ENCODE measurements around the gene RHBDD3.

RHBDD3 gene

DNA sequence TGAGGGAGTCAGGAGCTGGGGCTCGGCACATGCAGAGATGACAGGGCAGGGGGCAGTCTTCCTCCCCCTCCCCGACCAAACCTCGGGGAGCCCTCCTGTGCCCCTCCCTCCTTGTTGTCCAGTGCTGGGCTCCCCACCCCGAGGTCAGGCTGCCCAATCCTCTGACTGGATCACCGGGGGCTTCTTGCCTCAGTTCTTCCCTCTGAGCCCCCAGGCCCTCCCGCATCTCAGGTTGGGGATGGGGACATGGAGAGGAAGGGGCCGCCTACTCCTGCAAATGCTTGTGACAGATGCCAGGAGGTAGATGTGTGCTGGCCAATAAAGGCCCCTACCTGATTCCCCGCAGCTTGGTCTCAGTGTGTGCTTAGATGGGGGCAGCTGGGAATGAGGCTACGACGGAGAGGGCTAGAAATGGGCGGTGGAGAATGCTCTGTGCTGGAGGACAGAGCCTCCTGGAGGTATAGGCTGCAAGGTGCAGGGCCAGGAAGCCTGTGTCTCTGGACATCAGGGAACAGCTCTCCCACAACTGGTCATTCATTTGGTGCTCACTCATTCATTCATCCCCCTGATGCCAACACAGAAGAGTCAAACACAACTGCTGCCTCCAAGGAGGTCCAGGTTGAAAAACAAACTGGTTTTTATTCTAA is 8.4 kb downstream of the RHBDD3 start:
- TF ChIP-seq, protein P1, sequence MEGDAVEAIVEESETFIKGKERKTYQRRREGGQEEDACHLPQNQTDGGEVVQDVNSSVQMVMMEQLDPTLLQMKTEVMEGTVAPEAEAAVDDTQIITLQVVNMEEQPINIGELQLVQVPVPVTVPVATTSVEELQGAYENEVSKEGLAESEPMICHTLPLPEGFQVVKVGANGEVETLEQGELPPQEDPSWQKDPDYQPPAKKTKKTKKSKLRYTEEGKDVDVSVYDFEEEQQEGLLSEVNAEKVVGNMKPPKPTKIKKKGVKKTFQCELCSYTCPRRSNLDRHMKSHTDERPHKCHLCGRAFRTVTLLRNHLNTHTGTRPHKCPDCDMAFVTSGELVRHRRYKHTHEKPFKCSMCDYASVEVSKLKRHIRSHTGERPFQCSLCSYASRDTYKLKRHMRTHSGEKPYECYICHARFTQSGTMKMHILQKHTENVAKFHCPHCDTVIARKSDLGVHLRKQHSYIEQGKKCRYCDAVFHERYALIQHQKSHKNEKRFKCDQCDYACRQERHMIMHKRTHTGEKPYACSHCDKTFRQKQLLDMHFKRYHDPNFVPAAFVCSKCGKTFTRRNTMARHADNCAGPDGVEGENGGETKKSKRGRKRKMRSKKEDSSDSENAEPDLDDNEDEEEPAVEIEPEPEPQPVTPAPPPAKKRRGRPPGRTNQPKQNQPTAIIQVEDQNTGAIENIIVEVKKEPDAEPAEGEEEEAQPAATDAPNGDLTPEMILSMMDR (IDR thresholded peaks at IDR 0.05; ENCODE audit: low read depth, low read length): no peak; the same call in 1 of the 2 replicates
- DNase-seq (ENCODE audit: extremely low read depth, low read depth): no peak

DNA sequence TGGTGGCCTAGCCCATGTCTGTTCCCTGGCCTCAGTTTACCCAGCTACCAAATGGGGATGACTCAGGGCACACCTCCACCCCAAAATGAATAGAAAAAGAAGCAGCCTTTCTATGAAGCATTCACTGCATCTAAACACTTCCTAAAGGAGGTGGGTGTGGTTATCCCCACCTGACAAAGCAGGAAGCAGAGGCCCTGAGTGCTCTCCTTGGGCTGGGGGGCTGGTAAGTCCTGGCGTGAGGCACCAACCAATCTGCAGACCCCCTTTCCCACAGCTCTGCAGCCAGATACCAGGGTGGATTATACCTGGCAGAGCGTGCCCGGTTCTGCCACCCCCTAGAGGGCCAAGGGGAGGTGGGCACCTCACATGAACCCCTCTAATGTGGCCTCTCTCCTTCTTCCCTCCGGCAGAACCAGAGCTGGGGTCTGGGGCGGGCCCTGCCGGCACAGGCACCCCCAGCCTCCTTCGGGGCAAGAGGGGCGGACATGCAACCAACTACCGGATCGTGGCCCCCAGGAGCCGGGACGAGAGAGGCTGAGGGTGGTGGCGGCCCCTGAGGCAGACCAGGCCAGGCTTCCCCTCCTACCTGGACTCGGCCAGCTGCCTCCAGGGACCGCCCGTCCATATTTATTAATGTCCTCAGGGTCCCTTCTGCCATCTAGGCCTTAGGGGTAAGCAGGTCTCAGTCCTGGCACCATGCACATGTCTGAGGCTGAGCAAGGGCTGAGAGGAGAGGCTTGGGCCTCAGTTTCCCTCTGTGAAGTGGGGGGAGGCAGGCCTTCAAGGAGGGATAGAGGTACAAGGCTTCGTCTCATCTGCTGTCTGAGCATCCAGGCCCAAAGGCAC is 9.2 kb downstream of the RHBDD3 start:
- TF ChIP-seq, protein P1 (IDR thresholded peaks at IDR 0.05; ENCODE audit: low read depth, low read length): no peak
- DNase-seq (ENCODE audit: extremely low read depth, low read depth): no peak

DNA sequence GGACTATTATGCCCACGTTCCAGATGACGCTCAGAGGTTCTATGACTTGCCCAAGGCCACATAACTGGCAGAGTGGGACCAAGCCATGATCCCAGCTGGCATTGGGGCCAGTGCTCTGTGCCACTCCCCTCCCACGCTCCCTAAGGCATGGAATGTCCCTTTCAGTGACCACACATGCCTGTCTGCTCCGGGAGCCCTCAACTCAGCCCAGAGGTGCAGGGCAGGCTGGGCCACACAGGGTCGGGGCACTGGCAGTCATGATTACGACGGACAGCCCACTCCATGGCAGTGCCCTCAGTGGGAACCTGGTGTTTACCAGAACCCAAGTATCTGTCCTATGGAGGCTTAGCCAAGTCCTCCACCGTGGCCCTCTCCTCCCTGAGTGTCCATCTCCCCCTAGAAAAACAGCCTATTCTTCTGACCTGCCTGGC is 10.0 kb downstream of the RHBDD3 start:
- TF ChIP-seq, protein P1 (IDR thresholded peaks at IDR 0.05; ENCODE audit: low read depth, low read length): no peak
- no peak for DNase-seq (ENCODE audit: extremely low read depth, low read depth)

DNA sequence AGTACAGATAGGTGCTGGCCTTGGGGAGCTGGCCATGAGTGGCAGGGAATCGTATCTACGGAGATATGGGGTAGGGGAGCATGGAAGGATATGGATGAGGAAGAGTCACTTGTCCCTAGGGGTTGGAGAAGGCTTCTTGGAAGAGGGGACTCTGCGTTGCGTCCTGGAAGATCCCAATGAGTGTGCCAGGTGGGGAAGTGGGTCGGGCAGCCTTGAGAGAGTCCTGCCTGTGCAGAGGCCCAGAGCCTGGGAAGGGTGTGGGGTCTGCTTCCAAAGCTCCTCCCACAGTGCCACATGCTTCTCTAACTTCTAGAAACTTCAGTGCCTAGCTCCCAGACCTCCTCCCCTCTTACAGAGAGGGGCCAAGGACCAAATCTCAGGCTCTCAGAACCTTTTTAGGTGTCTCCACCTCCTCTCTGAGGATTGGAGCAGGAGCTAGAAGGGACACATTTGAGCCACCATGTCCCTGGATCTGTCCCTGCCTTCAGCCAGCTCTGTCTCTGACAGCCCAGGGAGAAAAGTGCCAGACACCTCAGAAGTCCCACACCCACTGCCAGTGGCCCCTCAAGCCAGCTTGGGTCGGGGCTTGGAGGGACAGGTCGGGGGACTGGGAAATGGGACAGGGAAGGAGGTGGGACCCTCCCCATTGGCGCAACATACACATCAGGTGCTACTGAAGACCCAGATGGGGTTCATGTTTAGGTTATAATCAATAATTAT is 11.0 kb downstream of the RHBDD3 start:
- TF ChIP-seq, protein P1 (IDR thresholded peaks at IDR 0.05; ENCODE audit: low read depth, low read length): no peak
- DNase-seq (ENCODE audit: extremely low read depth, low read depth): no peak

DNA sequence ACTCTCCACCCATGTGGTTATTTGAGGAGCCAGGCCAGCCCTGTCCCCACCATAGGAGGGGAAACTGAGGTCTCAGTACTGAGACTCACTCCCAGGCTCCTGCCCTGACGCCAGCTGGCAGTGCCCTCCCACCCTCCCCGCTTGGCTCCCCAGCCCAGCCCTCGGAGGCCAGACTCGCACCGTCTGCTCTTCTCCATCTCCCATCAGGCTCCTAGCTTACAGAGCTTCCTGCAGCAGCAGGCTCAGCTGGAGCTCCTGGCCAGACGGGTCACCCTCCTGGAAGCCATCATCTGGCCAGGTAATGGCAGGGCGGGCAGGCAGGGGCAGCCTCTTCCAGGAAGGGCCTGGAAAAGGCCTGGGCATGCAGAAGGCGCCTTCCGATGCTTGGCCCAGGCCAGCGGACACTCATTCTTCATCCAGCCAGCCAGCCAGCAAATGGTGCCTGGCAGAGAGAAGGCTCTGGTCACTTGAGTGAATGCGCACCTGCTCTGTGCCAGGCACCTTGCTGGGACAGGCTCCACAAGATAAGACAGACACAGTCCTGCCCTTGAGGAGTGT is 12.6 kb downstream of the RHBDD3 start:
- DNase-seq (ENCODE audit: extremely low read depth, low read depth): no peak
- TF ChIP-seq, protein P1 (IDR thresholded peaks at IDR 0.05; ENCODE audit: low read depth, low read length): no peak

DNA sequence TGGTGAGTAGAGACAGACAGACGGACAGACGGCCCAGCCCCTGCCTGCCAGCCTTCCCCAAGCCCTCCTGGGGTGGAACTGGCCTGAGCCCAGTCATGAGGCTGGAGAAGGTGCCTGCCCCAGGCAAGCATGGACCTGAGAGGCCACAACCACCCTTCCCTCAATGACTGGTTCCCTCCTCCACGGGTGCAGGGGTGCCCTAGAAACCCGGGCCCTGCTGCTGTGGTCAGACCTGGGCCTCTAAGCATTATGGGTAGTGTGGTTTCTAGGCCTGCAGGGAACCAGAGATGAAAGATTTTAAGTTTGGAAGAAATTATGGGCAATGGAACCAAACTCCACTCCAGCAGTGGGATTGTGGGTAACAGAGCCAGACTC is 13.5 kb downstream of the RHBDD3 start:
- TF ChIP-seq, protein P1 (IDR thresholded peaks at IDR 0.05; ENCODE audit: low read depth, low read length): no peak
- DNase-seq (ENCODE audit: extremely low read depth, low read depth): no peak
